Measurements from ENCODE around the gene ANKRD31.
"Not testable (repeated sequence)": the region's sequence is repeated elsewhere in the genome, so short reads cannot be mapped to it uniquely, and the experiment has no call there.

ANKRD31 gene

GRCh38 chr5:75138689-75139088 is 98.0 kb downstream of the ANKRD31 start:
- no peak for DNase-seq

GRCh38 chr5:75130818-75131349 is 105.8 kb downstream of the ANKRD31 start:
- no peak for DNase-seq

- no peak for DNase-seq
These were observed 119.8 kb downstream of the ANKRD31 start for GRCh38 chr5:75116856-75117255.

GRCh38 chr5:75114311-75114710 is 122.4 kb downstream of the ANKRD31 start:
- not testable (repeated sequence) for DNase-seq

- DNase-seq = no peak
These were observed 123.1 kb downstream of the ANKRD31 start for GRCh38 chr5:75113354-75114113.

GRCh38 chr5:75108931-75109596 is 127.6 kb downstream of the ANKRD31 start:
- DNase-seq = no peak

GRCh38 chr5:75108515-75108914 is 128.2 kb downstream of the ANKRD31 start:
- no peak for DNase-seq

GRCh38 chr5:75095956-75096355 is 140.7 kb downstream of the ANKRD31 start:
- not testable (repeated sequence) for DNase-seq

GRCh38 chr5:75091597-75091996 is 145.1 kb downstream of the ANKRD31 start:
- no peak for DNase-seq

GRCh38 chr5:75089662-75090061 is 147.0 kb downstream of the ANKRD31 start:
- DNase-seq = no peak

GRCh38 chr5:75089137-75089536 is 147.5 kb downstream of the ANKRD31 start:
- DNase-seq = no peak

GRCh38 chr5:75088648-75089047 is 148.0 kb downstream of the ANKRD31 start:
- no peak for DNase-seq

GRCh38 chr5:75081510-75081909 is 155.2 kb downstream of the ANKRD31 start:
- no peak for DNase-seq

- DNase-seq = not testable (repeated sequence)
These were observed 157.3 kb downstream of the ANKRD31 start for GRCh38 chr5:75079346-75079745.

GRCh38 chr5:75078027-75078426 is 158.7 kb downstream of the ANKRD31 start:
- no peak for DNase-seq

- DNase-seq = no peak
These were observed 164.6 kb downstream of the ANKRD31 start for GRCh38 chr5:75072061-75072460.

- no peak for DNase-seq
These were observed 165.6 kb downstream of the ANKRD31 start for GRCh38 chr5:75071100-75071499.

GRCh38 chr5:75067434-75067833 is 169.2 kb downstream of the ANKRD31 start:
- no peak for DNase-seq

GRCh38 chr5:75062925-75063531 is 173.7 kb downstream of the ANKRD31 start:
- no peak for DNase-seq

GRCh38 chr5:75059912-75060545 is 176.6 kb downstream of the ANKRD31 start:
- DNase-seq = no peak

GRCh38 chr5:75058986-75059535 is 177.6 kb downstream of the ANKRD31 start:
- no peak for DNase-seq

- no peak for DNase-seq
These were observed 179.1 kb downstream of the ANKRD31 start for GRCh38 chr5:75057561-75057960.

- DNase-seq = no peak
These were observed 180.9 kb downstream of the ANKRD31 start for GRCh38 chr5:75055727-75056144.
